Measurements from ENCODE around the gene GPRC5C.

The GPRC5C gene

DNA sequence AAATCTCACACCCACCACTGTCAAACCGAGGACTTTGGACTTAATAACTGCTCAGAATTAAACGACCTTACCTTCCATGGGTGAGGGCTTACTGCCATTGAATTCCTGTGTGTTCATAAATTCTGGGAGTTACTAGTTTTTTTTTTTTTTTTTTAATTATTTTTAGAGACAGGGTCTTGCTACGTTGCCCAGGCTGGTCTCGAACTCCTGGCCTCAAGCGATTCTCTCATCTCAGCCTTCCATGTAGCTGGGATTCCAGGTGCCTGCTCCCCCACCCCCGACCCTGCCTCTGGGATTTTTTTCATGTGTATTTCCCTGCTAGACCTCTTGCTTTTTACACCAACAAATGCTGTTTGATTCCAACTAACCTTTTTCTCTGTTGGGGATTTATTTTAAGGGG lies 19.7 kb downstream of the GPRC5C start:
- Mint-ChIP-seq H3K4me3 (no peak overlapping the region), H3K4me1 (peaks cover 21% of the 10 kb centered on the region), H3K27ac (no peak overlapping the region), H3K9me3 (no peaks in the 10 kb centered on the region), H3K36me3 (no peaks in the 10 kb centered on the region)
- no peak for ATAC-seq
- DNase-seq (ENCODE audit: low spot score in 2 of 2) = no peak

DNA sequence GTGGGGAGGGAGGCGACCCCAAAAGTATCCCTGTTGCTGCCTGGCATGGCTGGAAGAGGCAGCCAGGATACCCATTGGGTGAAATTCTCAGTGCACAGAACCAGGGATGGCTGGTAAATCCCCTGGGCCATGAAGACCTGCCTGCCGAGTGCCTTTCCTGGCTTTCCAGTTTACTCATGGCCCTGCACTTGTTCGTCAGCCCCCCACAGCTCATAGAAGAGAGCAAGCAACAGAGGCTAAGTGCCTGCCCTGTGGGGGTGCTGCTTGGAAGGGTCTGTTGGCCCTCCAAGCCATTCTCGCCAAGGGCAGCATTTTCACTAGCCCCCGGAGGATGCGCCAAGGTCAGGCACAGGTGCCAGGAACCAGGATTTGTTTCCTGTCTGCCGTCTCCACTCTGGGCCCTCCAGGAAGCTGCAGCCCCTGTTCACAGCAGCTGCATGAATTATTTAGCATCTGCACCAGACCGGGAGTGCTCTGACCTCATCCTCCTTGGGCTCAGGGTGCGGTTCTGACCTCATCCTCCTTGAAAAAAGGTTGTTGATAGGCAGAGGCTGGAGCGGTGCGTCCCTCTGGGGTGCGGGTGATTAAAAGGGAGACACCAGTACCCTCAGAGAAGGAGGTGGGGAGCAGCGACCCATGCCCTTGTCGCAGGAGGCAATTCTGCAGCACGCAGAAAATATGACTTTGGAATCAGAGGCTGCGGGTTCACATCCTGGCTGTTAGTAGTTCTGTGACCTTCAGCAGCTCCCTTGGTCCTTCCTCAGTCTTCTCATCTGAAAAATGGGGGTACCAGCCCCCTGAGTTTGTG lies 20.3 kb downstream of the GPRC5C start:
- DNase-seq (ENCODE audit: low spot score in 2 of 2) (no peak), ATAC-seq (peak; percentile 35)
- no peak overlapping the region for H3K27ac Mint-ChIP-seq
- H3K4me1 Mint-ChIP-seq = peaks cover 26% of the 10 kb centered on the region
- H3K9me3 Mint-ChIP-seq = no peaks in the 10 kb centered on the region
- H3K36me3 Mint-ChIP-seq = no peaks in the 10 kb centered on the region
- H3K4me3 Mint-ChIP-seq = peak overlapping the region; percentile 18

DNA sequence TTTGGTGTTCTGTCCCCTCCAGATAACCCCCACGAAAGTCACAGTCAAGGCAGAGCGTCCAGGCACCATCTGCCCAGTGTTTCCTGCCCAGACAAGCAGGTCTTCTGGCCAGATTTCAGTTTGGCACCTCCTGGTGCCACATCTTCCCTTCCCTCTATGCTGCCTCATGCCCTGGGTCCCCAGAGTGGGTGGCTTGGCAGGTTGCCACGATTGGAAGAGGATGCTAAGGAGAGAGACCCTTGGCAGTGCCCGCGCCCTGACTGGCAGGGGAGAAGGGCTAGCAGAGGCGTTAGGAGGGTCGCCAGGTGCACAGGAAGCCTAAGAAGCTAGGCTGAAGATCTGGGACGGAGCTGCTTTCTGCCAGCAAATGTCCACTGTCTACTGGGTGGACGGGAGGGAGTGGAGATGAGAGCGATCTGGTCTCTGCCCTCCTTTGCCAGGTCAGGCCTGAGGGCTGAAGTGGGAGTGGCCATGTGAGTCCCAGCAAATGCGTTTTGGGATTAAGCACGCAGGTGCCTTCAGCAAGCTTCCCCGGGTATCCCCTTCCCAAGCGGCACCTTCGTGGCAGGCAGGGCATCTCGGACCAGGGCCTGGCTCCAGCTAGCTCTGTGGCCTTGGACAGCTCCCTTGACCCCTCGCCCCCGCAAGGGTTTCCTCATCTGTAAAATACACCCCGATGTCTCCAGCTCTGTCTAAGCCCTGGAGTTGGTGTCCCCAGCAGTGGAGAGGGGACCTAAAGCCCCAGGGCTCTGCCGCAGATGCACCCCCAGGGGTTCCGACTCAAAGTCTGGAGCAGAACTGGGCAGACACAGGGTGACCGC lies 21.2 kb downstream of the GPRC5C start:
- H3K36me3 Mint-ChIP-seq = no peaks in the 10 kb centered on the region
- ATAC-seq (no peak), DNase-seq (ENCODE audit: low spot score in 2 of 2) (no peak)
- peaks cover 33% of the 10 kb centered on the region for H3K4me1 Mint-ChIP-seq
- no peak overlapping the region for H3K27ac Mint-ChIP-seq
- H3K9me3 Mint-ChIP-seq = no peaks in the 10 kb centered on the region
- H3K4me3 Mint-ChIP-seq = peak overlapping the region; percentile 18

DNA sequence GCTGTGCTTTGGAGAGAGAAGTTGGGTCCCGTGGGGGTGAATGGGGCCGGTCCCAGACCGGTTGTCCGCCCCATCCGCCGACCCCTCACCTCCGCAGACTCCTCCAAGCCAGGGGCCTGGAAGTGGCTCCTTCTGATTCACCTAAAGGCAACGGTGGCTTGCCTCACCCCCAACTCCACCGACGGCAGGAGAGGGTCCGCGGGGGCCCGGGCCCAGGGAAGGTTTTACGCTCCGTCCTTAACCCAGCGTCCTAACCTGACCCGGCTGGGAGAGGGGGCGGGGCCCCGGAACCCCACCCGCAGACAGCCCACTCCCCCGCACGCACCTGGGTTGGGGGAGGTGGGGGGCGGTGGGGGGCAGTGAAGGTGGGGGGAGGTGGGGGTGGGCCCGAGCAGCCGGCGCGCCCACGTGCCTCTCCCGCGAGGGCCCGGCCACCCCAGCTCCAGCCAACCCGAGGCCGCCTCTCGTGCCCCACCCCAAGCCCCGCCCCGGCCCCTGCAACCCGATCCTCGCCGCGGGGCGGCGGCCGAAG lies 21.8 kb downstream of the GPRC5C start:
- H3K4me1 Mint-ChIP-seq = peaks cover 40% of the 10 kb centered on the region
- DNase-seq (ENCODE audit: low spot score in 2 of 2) = no peak
- no peaks in the 10 kb centered on the region for H3K36me3 Mint-ChIP-seq
- no peak overlapping the region for H3K27ac Mint-ChIP-seq
- H3K9me3 Mint-ChIP-seq = no peaks in the 10 kb centered on the region
- ATAC-seq = peak; percentile 94
- H3K4me3 Mint-ChIP-seq = peak overlapping the region; percentile 43

DNA sequence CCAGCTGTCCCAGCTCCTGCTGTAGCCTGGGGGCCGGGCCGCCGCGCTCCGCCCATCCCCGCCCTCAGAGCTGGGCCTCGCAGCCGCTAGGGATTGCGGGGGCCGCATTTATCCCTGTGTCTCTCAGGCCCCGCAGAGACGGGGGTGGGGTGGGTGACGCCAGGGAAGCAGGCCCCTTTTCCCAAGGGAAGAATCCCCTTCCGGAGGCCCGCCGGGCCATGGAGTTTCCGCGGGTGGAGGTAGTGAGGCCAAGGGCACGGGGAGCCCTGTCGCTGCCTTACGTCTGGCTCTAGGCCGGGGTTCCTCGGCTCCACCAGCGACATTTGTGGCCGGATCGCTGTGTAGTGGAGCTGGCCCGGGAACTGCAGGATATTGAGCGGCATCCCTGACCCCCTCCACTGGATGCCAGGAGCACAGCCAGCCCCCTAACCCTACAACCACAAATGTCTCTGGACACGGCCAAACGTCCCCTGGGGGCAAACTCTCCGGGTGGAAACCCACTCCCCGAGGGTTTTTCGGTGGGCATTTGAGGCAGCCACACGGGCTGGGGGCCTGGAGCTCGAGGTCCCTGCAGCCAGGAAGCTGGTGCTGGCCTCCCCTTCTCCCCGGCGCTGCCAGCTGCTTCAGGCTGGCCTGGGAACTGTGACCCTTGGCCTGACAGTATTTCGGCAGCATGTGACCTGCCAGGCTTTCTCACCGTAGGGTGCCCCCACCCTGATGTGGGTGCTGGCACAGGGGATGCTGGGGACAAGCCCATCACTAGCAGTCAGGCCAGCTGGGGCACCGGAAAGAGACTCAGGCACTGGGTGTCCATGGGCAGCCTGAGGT lies 22.5 kb downstream of the GPRC5C start:
- DNase-seq (ENCODE audit: low spot score in 2 of 2) (peak; percentile 58 to 83), ATAC-seq (peak; percentile 41)
- H3K27ac Mint-ChIP-seq = no peak overlapping the region
- H3K9me3 Mint-ChIP-seq = no peaks in the 10 kb centered on the region
- H3K4me3 Mint-ChIP-seq = peak overlapping the region; percentile 43
- H3K36me3 Mint-ChIP-seq = no peaks in the 10 kb centered on the region
- H3K4me1 Mint-ChIP-seq = peaks cover 43% of the 10 kb centered on the region

DNA sequence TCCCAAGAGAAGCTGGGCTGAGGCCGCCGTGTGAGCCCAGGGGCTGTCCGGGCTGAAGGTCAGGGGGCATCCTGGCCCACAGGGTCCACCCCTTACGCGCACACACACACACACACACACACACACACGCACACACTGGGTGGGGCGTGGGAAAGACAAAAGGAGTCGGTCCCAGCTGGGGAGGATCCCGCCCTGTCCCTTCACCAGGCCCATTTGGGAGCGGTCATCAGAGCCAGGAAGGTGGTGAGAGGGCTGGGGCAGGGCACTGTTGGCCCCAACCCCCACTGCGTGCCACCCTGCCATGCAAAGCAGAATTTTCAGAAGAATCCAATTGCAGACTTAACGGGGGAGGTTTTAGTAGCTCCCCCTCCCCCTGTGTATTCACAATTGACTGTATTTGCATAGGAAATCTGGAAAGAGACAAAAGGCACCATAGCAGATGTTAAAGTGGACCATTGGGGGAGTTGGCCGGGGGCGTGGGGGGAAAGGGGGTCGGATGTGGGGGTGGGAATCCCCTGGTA lies 23.2 kb downstream of the GPRC5C start:
- peaks cover 47% of the 10 kb centered on the region for H3K4me1 Mint-ChIP-seq
- H3K4me3 Mint-ChIP-seq = peak overlapping the region; percentile 43
- H3K27ac Mint-ChIP-seq = no peak overlapping the region
- no peaks in the 10 kb centered on the region for H3K36me3 Mint-ChIP-seq
- no peaks in the 10 kb centered on the region for H3K9me3 Mint-ChIP-seq
- no peak for ATAC-seq
- no peak for DNase-seq (ENCODE audit: low spot score in 2 of 2)

DNA sequence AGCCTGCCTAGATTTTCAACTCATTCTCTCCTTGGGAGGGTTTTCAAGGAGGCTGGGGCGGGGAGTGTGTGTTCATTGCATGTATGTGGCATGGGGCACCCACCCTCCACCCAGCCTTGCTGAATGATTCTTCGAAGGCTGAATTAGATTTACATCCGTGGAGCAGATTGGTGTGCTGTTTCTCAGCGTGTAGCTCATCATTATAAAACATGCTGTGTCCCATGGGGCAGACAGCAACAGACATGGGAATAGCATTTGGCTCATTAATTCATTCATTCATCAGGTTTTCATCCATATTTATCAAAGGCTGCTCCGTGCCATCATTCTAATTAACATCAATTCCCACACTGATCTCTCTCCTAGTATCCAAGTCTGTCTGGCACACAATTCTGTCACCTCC lies 23.9 kb downstream of the GPRC5C start:
- Mint-ChIP-seq H3K27ac (no peak overlapping the region), H3K9me3 (no peaks in the 10 kb centered on the region), H3K4me3 (no peak overlapping the region), H3K36me3 (no peaks in the 10 kb centered on the region), H3K4me1 (peaks cover 51% of the 10 kb centered on the region)
- DNase-seq (ENCODE audit: low spot score in 2 of 2) (no peak), ATAC-seq (no peak)

DNA sequence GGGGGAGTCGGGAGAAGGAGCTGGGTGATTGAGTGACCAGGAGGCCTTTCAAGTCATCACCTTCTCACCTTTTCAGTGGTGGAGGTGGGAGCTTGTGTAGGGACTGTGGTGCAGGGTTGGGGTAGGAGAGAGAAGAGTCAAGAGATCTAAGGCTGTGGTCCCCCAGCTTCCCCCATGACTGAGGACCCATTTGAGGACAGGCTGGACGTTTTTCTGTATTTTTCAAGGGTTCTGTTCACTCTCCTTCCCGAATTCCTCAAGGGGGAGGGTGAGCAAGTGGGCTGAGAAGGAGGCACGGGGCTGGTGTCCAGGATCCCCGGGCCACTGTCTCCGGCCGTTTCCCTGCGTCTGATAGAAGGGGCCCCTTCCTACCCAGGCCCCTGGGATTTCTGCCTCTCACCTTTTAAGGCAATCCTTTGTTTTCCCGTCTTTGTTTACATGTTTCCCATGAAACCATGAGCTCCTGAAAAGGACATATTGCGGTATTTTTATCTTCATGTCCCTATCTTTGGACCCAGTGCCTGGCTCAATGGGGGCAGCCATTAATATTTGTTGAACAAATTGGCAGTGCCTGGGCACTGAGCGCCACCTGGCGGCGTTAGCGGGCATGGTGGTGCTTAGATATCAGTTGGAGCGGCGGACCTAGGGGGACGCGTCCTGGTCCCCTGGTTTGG lies 25.4 kb downstream of the GPRC5C start:
- peaks cover 57% of the 10 kb centered on the region for H3K4me1 Mint-ChIP-seq
- H3K27ac Mint-ChIP-seq = peak overlapping the region; percentile 79
- H3K9me3 Mint-ChIP-seq = no peaks in the 10 kb centered on the region
- peak; percentile 78 to 85 for DNase-seq (ENCODE audit: low spot score in 2 of 2)
- H3K4me3 Mint-ChIP-seq = peak overlapping the region; percentile 30
- ATAC-seq = peak; percentile 44
- no peaks in the 10 kb centered on the region for H3K36me3 Mint-ChIP-seq

DNA sequence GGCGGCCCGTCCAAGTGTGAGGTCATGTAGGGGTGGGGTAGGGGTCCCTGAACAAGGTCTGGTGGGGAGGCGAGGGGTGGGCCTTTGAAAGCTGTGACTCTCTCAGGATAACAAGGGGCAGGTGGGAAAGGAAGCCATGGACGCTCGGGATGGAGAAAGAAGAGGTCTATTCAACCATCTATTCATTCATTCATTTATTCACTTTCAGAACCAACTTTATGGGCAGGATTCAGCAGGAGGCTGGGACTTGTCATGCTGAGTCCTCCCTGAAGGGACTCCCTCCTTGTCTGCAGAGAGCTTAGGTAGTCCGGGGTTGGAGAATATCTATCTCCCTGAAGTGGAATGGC lies 25.9 kb downstream of the GPRC5C start:
- no peaks in the 10 kb centered on the region for H3K9me3 Mint-ChIP-seq
- DNase-seq (ENCODE audit: low spot score in 2 of 2) (no peak), ATAC-seq (no peak)
- peak overlapping the region; percentile 30 for H3K4me3 Mint-ChIP-seq
- no peaks in the 10 kb centered on the region for H3K36me3 Mint-ChIP-seq
- peak overlapping the region; percentile 79 for H3K27ac Mint-ChIP-seq
- peaks cover 57% of the 10 kb centered on the region for H3K4me1 Mint-ChIP-seq

DNA sequence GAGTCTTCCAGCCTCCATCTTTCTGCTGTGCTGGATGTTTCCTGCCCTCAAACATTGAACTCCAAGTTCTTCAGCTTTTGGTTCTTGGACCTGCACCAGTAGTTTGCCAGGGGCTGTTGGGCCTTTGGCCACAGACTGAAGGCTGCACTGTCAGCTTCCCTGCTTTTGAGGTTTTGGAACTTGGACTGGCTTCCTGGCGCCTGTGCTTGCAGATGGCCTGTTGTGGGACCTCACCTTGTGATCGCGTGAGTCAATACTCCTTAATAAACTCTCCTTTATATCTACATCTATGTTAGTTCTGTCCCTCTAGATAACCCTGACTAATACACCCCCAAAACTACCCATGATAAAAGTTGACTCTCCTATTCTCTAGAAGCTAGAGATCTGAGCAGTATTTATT lies 26.9 kb downstream of the GPRC5C start:
- no peak overlapping the region for H3K4me3 Mint-ChIP-seq
- no peaks in the 10 kb centered on the region for H3K36me3 Mint-ChIP-seq
- no peak for ATAC-seq
- DNase-seq (ENCODE audit: low spot score in 2 of 2) = no peak
- peaks cover 64% of the 10 kb centered on the region for H3K4me1 Mint-ChIP-seq
- H3K27ac Mint-ChIP-seq = peak overlapping the region; percentile 34
- H3K9me3 Mint-ChIP-seq = no peaks in the 10 kb centered on the region

DNA sequence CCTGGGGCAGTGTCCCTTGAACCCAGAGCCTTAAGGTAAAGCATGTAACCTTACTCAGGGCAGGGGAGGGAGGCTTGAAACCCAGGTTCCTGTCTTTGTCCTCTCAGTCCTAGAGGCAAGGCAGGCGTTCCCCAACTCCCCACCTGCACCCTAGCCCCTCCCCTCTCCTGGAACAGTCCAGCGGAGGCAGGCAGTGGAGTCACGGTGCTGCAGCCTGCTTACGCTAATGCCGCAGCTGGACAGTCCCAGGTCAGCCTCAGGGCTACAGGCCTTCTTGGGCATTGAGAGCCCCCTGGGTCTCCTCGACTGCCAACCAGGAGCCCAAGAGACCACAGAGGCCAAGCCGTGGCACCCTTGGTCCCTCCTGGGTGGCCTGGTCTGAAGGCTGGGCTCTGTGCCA lies 27.7 kb downstream of the GPRC5C start:
- DNase-seq (ENCODE audit: low spot score in 2 of 2) (no peak), ATAC-seq (no peak)
- Mint-ChIP-seq H3K9me3 (no peaks in the 10 kb centered on the region), H3K4me1 (peaks cover 66% of the 10 kb centered on the region), H3K36me3 (no peaks in the 10 kb centered on the region), H3K4me3 (no peak overlapping the region), H3K27ac (no peak overlapping the region)

DNA sequence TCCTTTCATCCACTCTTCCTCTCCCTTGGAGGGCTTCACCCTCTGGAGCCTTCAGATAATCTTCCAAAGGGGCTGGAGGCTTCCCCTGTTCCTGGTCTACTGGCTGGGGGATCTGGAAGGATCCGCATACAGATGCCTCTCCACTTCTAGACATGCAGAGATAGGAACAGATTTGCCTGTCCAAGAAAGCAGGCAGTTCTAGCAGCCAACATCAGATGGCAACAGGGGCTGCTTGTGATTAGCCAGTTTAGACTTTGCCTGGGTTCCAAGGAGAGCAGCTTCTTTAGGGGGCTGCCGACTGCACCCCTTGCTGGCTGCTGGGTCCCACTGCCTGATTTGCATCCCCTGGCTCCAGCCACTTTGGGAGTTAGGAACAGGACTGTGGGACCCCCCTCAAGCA lies 28.4 kb downstream of the GPRC5C start:
- ATAC-seq (no peak), DNase-seq (ENCODE audit: low spot score in 2 of 2) (no peak)
- no peak overlapping the region for H3K27ac Mint-ChIP-seq

DNA sequence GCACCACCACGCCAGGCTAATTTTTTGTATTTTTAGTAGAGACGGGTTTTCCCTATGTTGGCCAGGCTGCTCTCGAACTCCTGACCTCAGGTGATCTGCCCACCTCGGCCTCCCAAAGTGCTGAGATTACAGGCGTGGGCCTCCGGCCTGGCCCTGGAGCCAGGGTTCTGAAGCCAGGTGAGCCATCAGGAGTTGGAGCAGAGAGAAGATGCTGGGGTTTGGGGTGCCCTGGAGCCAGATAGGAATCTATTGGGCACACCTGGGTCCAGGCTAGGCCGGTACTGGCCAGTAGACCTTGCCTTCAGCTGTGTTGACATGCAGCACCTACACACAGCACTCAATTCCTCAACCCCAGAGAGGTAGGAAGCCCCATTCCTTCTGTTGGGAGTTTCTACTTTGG lies 29.1 kb downstream of the GPRC5C start:
- H3K36me3 Mint-ChIP-seq = no peaks in the 10 kb centered on the region
- DNase-seq (ENCODE audit: low spot score in 2 of 2) (no peak), ATAC-seq (no peak)
- H3K4me3 Mint-ChIP-seq = no peak overlapping the region
- no peak overlapping the region for H3K27ac Mint-ChIP-seq
- no peaks in the 10 kb centered on the region for H3K9me3 Mint-ChIP-seq
- H3K4me1 Mint-ChIP-seq = peaks cover 62% of the 10 kb centered on the region

More for the DNA sequence above, 28.4 kb downstream of the GPRC5C start:
- Mint-ChIP-seq H3K36me3 (no peaks in the 10 kb centered on the region), H3K4me1 (peaks cover 66% of the 10 kb centered on the region), H3K4me3 (no peak overlapping the region), H3K9me3 (no peaks in the 10 kb centered on the region)

DNA sequence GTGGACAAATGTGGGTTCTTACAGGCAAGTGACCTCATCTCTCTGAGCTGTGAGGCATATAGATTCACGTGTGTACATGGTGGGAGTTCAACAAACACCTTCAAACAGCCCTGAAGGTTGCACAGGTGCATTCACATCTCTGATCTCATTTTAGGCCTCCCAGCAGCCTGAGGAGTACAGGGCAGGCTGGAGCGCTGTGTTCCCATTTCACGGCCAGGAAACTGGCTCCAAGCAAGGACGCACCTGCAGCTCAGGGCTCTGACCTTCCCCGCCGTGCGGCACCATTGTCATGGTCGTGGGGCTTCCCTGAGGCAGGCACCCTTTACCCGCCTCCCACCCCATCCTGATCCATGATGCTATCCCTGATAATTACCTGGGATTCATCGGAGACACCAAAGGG lies 29.7 kb downstream of the GPRC5C start:
- H3K9me3 Mint-ChIP-seq = no peaks in the 10 kb centered on the region
- no peak overlapping the region for H3K27ac Mint-ChIP-seq
- DNase-seq (ENCODE audit: low spot score in 2 of 2) (no peak), ATAC-seq (no peak)
- no peak overlapping the region for H3K4me3 Mint-ChIP-seq
- no peaks in the 10 kb centered on the region for H3K36me3 Mint-ChIP-seq
- peaks cover 59% of the 10 kb centered on the region for H3K4me1 Mint-ChIP-seq
